HL-60 (cell line): Measurements from ENCODE around the gene TBC1D22A.

Experiments used
- DNase-seq, 2 experiments: peaks; one replicate each; pipeline ENCODE4 v3.0.0-alpha.2; 2010 to 2020; ENCODE audit warnings: low read depth in 1 of 2, low spot score in 1 of 2
- H3K27ac ChIP-seq: fragments of 250-450 bp; sonication (Bioruptor Pico); replicated peaks from 2 replicates; pipeline ENCODE4 v1.5.1; 2020; ENCODE audit warnings: mild to moderate bottlenecking, moderate library complexity
- H3K27me3 ChIP-seq: fragments of 250-450 bp; sonication (Bioruptor Pico); 2 replicates; pipeline ENCODE4 v1.5.1; 2021; ENCODE audit warnings: mild to moderate bottlenecking, moderate library complexity; ENCODE audit not compliant: insufficient read depth, poor library complexity, severe bottlenecking
- H3K4me3 ChIP-seq: replicated peaks from 2 replicates; pipeline ENCODE4 v1.5.1; 2011; ENCODE audit warnings: mild to moderate bottlenecking, control low read depth, low read length; ENCODE audit not compliant: insufficient read depth
- CTCF ChIP-seq: IDR thresholded peaks from one replicate; pipeline ENCODE4 v1.5.1; 2011; ENCODE audit warnings: low read length, control low read depth, inconsistent platforms; ENCODE audit not compliant: insufficient read depth
- GABPA ChIP-seq: IDR thresholded peaks from 2 replicates; pipeline ENCODE4 v1.6.1; 2012; ENCODE audit warnings: low read depth
- POLR2AphosphoS5 ChIP-seq: IDR thresholded peaks from 2 replicates; pipeline ENCODE4 v1.6.1; 2012; ENCODE audit warnings: low read depth
- SPI1 ChIP-seq: IDR thresholded peaks from 2 replicates; pipeline ENCODE4 v1.6.1; 2012; ENCODE audit warnings: low read depth, mild to moderate bottlenecking, borderline replicate concordance
- TF ChIP-seq, protein P1 (sequence below): IDR thresholded peaks from 2 replicates; pipeline ENCODE4 v1.6.1; 2012; ENCODE audit warnings: low read depth; ENCODE audit not compliant: insufficient replicate concordance

Gene TBC1D22A

GRCh38 chr22:47162865-47163264 is 400.4 kb downstream of the TBC1D22A start:
- Histone ChIP-seq H3K27ac (no peak overlapping the region), H3K4me3 (no peak overlapping the region), H3K27me3 (no peaks in the 10 kb centered on the region)
- DNase-seq: no peak
- TF ChIP-seq POLR2AphosphoS5 (no peak), GABPA (no peak), SPI1 (no peak), CTCF (no peak)
- TF ChIP-seq, protein P1, sequence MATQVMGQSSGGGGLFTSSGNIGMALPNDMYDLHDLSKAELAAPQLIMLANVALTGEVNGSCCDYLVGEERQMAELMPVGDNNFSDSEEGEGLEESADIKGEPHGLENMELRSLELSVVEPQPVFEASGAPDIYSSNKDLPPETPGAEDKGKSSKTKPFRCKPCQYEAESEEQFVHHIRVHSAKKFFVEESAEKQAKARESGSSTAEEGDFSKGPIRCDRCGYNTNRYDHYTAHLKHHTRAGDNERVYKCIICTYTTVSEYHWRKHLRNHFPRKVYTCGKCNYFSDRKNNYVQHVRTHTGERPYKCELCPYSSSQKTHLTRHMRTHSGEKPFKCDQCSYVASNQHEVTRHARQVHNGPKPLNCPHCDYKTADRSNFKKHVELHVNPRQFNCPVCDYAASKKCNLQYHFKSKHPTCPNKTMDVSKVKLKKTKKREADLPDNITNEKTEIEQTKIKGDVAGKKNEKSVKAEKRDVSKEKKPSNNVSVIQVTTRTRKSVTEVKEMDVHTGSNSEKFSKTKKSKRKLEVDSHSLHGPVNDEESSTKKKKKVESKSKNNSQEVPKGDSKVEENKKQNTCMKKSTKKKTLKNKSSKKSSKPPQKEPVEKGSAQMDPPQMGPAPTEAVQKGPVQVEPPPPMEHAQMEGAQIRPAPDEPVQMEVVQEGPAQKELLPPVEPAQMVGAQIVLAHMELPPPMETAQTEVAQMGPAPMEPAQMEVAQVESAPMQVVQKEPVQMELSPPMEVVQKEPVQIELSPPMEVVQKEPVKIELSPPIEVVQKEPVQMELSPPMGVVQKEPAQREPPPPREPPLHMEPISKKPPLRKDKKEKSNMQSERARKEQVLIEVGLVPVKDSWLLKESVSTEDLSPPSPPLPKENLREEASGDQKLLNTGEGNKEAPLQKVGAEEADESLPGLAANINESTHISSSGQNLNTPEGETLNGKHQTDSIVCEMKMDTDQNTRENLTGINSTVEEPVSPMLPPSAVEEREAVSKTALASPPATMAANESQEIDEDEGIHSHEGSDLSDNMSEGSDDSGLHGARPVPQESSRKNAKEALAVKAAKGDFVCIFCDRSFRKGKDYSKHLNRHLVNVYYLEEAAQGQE: no peak

DNA sequence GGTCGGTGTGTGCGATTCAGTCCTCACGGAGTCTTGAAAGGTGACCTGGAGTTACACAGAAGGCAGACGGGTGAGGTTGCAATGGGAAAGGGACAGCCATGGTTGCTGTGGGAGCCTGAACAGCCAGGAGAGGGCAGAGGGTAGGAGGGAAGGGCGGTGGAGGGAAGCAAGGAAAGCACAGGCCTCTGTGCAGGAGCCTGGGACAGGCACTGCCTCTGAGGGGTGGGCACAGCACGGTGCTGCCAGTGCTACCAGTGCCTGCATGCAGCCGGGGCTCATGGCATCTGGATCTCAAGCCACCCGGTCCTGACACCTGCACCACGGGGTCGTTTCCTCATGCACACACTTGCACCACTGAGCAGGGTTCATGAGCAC is 401.0 kb downstream of the TBC1D22A start:
- H3K27me3 ChIP-seq: no peaks in the 10 kb centered on the region
- no peak for TF ChIP-seq SPI1
- no peak for TF ChIP-seq GABPA
- TF ChIP-seq POLR2AphosphoS5: no peak
- TF ChIP-seq CTCF: no peak
- TF ChIP-seq, protein P1: no peak
- H3K27ac ChIP-seq: no peak overlapping the region
- no peak for DNase-seq
- no peak overlapping the region for H3K4me3 ChIP-seq

DNA sequence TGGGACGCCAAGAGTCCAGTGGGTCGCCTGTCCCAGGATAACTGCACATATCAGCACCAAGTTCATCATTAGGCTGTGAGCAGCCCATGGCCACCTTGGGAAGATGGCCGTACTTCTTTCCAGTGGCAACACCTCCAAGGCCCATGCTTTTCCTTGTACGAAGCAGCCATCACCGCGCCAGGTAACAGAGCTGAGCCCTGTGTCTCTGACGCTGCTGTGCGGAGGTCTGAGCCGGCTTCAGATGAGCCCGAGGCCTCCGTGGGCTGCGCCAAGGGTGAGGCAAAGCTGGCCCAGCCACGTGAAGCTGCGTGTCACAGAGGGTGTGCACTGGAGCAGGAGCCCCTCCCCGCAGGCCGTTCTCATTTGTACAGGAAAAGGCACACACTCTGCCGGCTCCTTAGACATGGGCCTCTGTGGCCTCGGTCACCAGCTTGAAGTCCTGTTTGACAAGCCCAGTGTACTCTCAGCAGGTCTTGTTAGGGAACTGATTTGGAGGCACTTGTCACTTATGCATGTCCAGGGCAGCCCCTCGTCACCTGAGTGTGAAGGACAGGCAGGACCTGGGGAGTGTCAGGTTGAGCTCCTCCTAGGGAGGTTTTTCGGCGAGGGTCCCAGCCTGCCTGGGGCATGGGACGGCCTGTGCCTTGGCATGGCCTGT is 401.5 kb downstream of the TBC1D22A start:
- Histone ChIP-seq H3K27ac (no peak overlapping the region), H3K27me3 (no peaks in the 10 kb centered on the region), H3K4me3 (no peak overlapping the region)
- DNase-seq: no peak
- TF ChIP-seq GABPA: no peak

DNA sequence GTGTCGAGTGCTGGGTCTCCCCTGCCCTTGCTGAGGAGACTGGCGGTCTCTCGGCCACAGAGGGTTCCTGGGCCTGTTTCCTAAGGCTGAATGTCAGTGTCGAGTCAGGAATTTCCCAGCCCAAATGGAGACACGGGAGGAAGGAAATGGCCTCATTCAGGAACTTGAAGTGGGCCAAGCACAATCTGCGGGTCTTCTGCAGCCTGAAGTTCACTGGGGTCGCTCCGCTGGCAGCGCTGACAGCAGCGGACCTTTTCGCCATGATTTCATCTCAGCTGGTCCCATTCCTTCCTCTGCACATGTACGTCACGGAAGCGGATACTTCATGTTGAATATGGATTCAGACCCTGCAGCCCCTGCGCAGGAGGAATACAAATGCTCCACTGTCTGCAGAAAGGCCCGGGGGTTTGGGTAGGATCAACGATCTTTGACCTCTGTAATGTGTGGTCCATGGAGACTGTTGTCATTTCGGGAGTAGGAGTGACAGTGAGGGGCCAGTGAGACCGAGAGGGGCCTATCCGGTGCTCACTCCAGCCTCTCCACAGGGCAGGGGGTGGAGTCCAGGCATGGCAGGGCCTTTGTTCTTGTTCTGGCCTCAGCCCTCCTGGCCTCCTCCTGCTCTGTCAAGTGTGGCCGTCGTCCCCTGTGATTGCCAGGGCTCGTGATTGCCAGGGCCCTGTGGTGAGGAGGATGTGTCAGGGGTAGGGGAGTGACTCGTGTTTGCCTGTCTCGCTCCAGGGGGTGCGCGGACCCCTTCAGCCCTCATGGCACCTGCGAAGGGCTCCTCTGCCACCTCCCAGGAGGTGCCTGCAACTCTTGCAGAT is 402.3 kb downstream of the TBC1D22A start:
- DNase-seq: no peak
- no peak overlapping the region for H3K27ac ChIP-seq
- no peak overlapping the region for H3K4me3 ChIP-seq
- TF ChIP-seq POLR2AphosphoS5 (no peak), SPI1 (no peak), CTCF (no peak), GABPA (no peak)
- TF ChIP-seq, protein P1: no peak
- H3K27me3 ChIP-seq: no peaks in the 10 kb centered on the region
